H1 (cell line): Measurements from ENCODE around the gene DBH. TPM values are rescaled to one million over a fixed set of nuclear protein-coding genes. Genes with fewer than 3 reads are reported as not detected.

Experiments
- BACH1 ChIP-seq: IDR thresholded peaks from 2 replicates; pipeline ENCODE4 v1.6.1; 2012; ENCODE audit warnings: low read length, improper control_type of control experiment
- CTBP2 ChIP-seq: IDR thresholded peaks from 2 replicates; pipeline ENCODE4 v1.7.0; 2011; ENCODE audit warnings: borderline replicate concordance, mild to moderate bottlenecking, moderate library complexity, mixed read lengths, low read length; ENCODE audit not compliant: insufficient read depth, insufficient read length
- RNF2 ChIP-seq: fragments of 200-900, 300-1000 bp; sonication (generic); IDR thresholded peaks from 2 replicates; pipeline ENCODE4 v1.7.1; 2016; ENCODE audit warnings: borderline replicate concordance, low read depth, mild to moderate bottlenecking, antibody characterized with exemption, low read length; ENCODE audit not compliant: poor library complexity, severe bottlenecking; ENCODE audit errors: missing control alignments
- SP1 ChIP-seq: IDR thresholded peaks from 2 replicates; pipeline ENCODE4 v1.6.1; 2011; ENCODE audit warnings: low read depth, low read length
- TBP ChIP-seq: IDR thresholded peaks from 2 replicates; pipeline ENCODE4 v1.6.1; 2011; ENCODE audit warnings: low read depth, low read length, improper control_type of control experiment
- ZNF274 ChIP-seq: IDR thresholded peaks from 2 replicates; pipeline ENCODE4 v1.7.0; 2012; ENCODE audit warnings: low read length, borderline replicate concordance; ENCODE audit errors: extremely low read depth
- polyA plus RNA-seq, 7 experiments: library from polyadenylated mRNA; depleted of rRNA in 3 of 7; stranded (reverse) in 5 of 7; unstranded in 2 of 7; fragments of >200 nt in 5 of 7; fragments of 200-250 nt in 2 of 7; gene quantifications; 1 replicate in 5 of 7; 2 replicates in 1 of 7; 4 replicates in 1 of 7; pipeline versions ENCODE4 v1.2.1 to v1.2.3, GENCODE V29; 2011 to 2013; ENCODE audit warnings: missing spikeins in 2 of 7, mixed read lengths in 2 of 7
- total RNA-seq: library from RNA; stranded (reverse); fragmentation: NEBNext Ultra II Directional; extraction: Animal tissue kit (Norgen Biotek cat#: 25700); gene quantifications from 2 replicates; pipeline ENCODE4 v1.2.1, GENCODE V29; 2021

DBH gene
- total and polyA plus RNA-seq, 2 of the 8 experiments (the other 6 are each of a cell fraction or from before 2014, with no cell fraction given), result 0.18 TPM; not detected in 1

GRCh38 chr9:133605446-133605845, 30.7 kb upstream of the DBH start (continued):
- TF ChIP-seq RNF2 (no peak), BACH1 (no peak), TBP (no peak), ZNF274 (no peak), CTBP2 (no peak), SP1 (no peak)
